Loucy (cell line): ENCODE data around the gene NUP205.
A peak's percentile ranks its signal among the peaks of the same experiment; 100 is the strongest.

ENCODE experiments used
- H2AFZ ChIP-seq: fragments of 200-600 bp; sonication (generic); 2 replicates; pipeline ENCODE4 v1.6.0; 2016; ENCODE audit warnings: antibody characterized with exemption, mild to moderate bottlenecking, low read length, moderate library complexity
- H3F3A ChIP-seq: fragments of 200-600 bp; 2 replicates; pipeline ENCODE4 v1.6.0; 2016; ENCODE audit warnings: antibody characterized with exemption, low read depth, mild to moderate bottlenecking
- H3K27me3 ChIP-seq: fragments of 200-600 bp; sonication (generic); 2 replicates; pipeline ENCODE4 v1.6.1; 2014; ENCODE audit warnings: low read length, mild to moderate bottlenecking; ENCODE audit not compliant: insufficient read depth, poor library complexity, severe bottlenecking
- H3K36me3 ChIP-seq: fragments of 200-600 bp; sonication (generic); 2 replicates; pipeline ENCODE4 v1.6.1; 2016; ENCODE audit warnings: low read length; ENCODE audit not compliant: insufficient read depth
- H3K4me1 ChIP-seq: fragments of 200-600 bp; sonication (generic); 2 replicates; pipeline ENCODE4 v1.5.1; 2014; ENCODE audit warnings: low read length, mild to moderate bottlenecking; ENCODE audit not compliant: insufficient read depth, poor library complexity, severe bottlenecking
- H3K4me2 ChIP-seq: fragments of 200-600 bp; sonication (generic); 2 replicates; pipeline ENCODE4 v1.6.0; 2014; ENCODE audit warnings: antibody characterized with exemption, low read length, low read depth, mild to moderate bottlenecking; ENCODE audit not compliant: poor library complexity, severe bottlenecking
- H3K4me3 ChIP-seq: fragments of 200-600 bp; sonication (generic); 2 replicates; pipeline ENCODE4 v1.5.1; 2014; ENCODE audit warnings: low read length, mild to moderate bottlenecking, mixed read lengths; ENCODE audit not compliant: poor library complexity, severe bottlenecking
- H3K79me2 ChIP-seq: fragments of 200-600 bp; sonication (generic); 2 replicates; pipeline ENCODE4 v1.6.1; 2014; ENCODE audit warnings: low read length; ENCODE audit not compliant: insufficient read depth
- H3K9ac ChIP-seq: fragments of 200-600 bp; sonication (generic); 2 replicates; pipeline ENCODE4 v1.6.0; 2014; ENCODE audit warnings: mild to moderate bottlenecking, low read depth, low read length, moderate library complexity; ENCODE audit not compliant: poor library complexity, severe bottlenecking
- H3K9me2 ChIP-seq: fragments of 200-600 bp; sonication (generic); replicated peaks from 2 replicates; pipeline ENCODE4 v1.6.1; 2016; ENCODE audit warnings: low read depth, low read length, mixed read lengths
- H3K9me3 ChIP-seq: fragments of 200-600 bp; sonication (generic); 2 replicates; pipeline ENCODE4 v1.6.1; 2014; ENCODE audit warnings: mild to moderate bottlenecking, antibody characterized with exemption, low read length, low read depth; ENCODE audit not compliant: insufficient read depth
- H4K20me1 ChIP-seq: fragments of 200-600 bp; sonication (generic); 2 replicates; pipeline ENCODE4 v1.6.0; 2014; ENCODE audit warnings: antibody characterized with exemption, low read length, mild to moderate bottlenecking; ENCODE audit not compliant: insufficient read depth, poor library complexity, severe bottlenecking
- EZH2phosphoT487 ChIP-seq: fragments of 200-600 bp; IDR thresholded peaks from 2 replicates; pipeline ENCODE4 v1.6.1; 2018; ENCODE audit warnings: antibody characterized with exemption, mild to moderate bottlenecking, moderate library complexity, borderline replicate concordance
- TF ChIP-seq, protein P1 (sequence below): fragments of 200-600 bp; sonication (generic); conservative IDR thresholded peaks from 2 replicates; pipeline ENCODE4 v1.5.1; 2014; ENCODE audit warnings: mild to moderate bottlenecking, antibody characterized with exemption, low read length

Gene NUP205

GRCh38 chr7:135669774-135670173, 112.1 kb downstream of the NUP205 start:
- no peak overlapping the region for H3K4me3 ChIP-seq
- peaks cover 8% of the 10 kb centered on the region for H4K20me1 ChIP-seq
- no peaks in the 10 kb centered on the region for H3F3A ChIP-seq
- no peaks in the 10 kb centered on the region for H3K9me3 ChIP-seq
- no peak overlapping the region for H3K9ac ChIP-seq
- TF ChIP-seq EZH2phosphoT487: no peak
- TF ChIP-seq, protein P1, sequence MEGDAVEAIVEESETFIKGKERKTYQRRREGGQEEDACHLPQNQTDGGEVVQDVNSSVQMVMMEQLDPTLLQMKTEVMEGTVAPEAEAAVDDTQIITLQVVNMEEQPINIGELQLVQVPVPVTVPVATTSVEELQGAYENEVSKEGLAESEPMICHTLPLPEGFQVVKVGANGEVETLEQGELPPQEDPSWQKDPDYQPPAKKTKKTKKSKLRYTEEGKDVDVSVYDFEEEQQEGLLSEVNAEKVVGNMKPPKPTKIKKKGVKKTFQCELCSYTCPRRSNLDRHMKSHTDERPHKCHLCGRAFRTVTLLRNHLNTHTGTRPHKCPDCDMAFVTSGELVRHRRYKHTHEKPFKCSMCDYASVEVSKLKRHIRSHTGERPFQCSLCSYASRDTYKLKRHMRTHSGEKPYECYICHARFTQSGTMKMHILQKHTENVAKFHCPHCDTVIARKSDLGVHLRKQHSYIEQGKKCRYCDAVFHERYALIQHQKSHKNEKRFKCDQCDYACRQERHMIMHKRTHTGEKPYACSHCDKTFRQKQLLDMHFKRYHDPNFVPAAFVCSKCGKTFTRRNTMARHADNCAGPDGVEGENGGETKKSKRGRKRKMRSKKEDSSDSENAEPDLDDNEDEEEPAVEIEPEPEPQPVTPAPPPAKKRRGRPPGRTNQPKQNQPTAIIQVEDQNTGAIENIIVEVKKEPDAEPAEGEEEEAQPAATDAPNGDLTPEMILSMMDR: no peak
- peak overlapping the region; percentile 7 for H3K4me2 ChIP-seq
- no peaks in the 10 kb centered on the region for H3K9me2 ChIP-seq
- H2AFZ ChIP-seq: no peak overlapping the region
- H3K4me1 ChIP-seq: peaks cover 4% of the 10 kb centered on the region
- H3K27me3 ChIP-seq: no peaks in the 10 kb centered on the region
- H3K79me2 ChIP-seq: peaks cover 59% of the 10 kb centered on the region
- peaks cover 21% of the 10 kb centered on the region; the same call in 1 of the 2 replicates for H3K36me3 ChIP-seq

DNA sequence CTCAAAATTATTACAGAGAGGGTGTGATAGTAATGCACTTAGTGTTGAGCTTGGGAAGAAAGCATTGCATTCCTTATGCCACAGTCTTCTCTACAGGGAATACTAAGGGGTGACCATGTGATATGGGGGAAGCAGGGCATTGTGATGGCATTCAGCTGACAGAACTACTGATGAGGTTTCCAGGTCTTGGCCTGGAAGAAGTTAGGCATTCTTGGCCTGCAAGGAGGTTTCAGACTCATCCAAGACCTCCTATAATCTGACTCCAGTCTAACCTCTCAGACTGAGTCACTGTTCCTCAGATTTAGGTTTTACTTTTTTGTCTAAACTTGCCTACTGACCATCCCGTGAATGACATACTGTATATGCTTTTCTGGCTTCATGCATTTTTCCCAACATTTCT, 112.5 kb downstream of the NUP205 start:
- Histone ChIP-seq H3F3A (no peaks in the 10 kb centered on the region), H3K9me3 (no peaks in the 10 kb centered on the region), H3K27me3 (no peaks in the 10 kb centered on the region), H2AFZ (no peak overlapping the region), H3K4me1 (no peaks in the 10 kb centered on the region), H3K4me3 (no peak overlapping the region), H3K79me2 (peaks cover 55% of the 10 kb centered on the region), H3K9me2 (no peaks in the 10 kb centered on the region), H3K36me3 (peaks cover 23% of the 10 kb centered on the region; the same call in 1 of the 2 replicates), H4K20me1 (peaks cover 4% of the 10 kb centered on the region), H3K9ac (no peak overlapping the region), H3K4me2 (peak overlapping the region; percentile 7)
- no peak for TF ChIP-seq EZH2phosphoT487
- TF ChIP-seq, protein P1: no peak

DNA sequence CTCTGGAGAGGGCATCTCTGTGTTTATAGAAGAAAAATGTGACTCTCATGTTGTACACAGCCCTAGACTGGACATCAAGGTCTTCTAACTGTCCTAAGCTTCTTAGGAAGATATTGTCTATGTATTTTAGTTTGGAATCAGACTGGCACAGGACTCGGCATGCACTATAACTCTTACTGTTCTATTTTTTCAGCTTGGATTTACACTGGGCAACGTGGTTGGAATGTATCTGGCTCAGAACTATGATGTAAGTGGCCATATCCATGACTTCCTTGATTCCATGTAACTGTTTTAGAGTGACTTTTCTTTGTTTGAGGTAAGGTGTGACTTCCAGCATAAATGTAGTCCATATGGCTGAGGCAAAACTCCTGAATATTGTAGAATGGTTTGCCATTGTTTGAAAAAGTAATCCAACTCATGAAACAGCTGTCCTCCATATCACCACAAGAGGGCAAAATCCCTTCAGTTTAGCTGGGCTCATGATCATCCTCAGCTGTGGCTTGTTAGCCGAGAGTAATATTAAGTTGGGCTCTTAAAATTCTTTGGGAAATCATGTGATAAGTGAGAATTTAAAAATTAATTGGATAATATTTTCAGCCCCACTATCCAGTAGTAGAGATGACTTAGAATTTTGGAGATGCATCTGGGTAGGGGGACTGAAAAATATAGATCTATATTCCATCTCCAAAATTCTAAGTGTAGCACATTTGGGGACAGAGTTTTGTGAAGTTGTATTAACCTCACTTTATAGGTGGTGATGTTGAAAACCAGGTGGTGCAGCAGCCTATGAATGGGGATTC, 115.0 kb downstream of the NUP205 start:
- Histone ChIP-seq H3K4me2 (no peak overlapping the region), H4K20me1 (peaks cover 3% of the 10 kb centered on the region), H3K4me1 (no peaks in the 10 kb centered on the region), H3K9me3 (no peaks in the 10 kb centered on the region), H3K4me3 (no peak overlapping the region), H3K79me2 (peaks cover 33% of the 10 kb centered on the region), H2AFZ (no peak overlapping the region), H3K9me2 (no peaks in the 10 kb centered on the region), H3F3A (no peaks in the 10 kb centered on the region), H3K27me3 (no peaks in the 10 kb centered on the region), H3K9ac (no peak overlapping the region), H3K36me3 (peaks cover 40% of the 10 kb centered on the region; the same call in 1 of the 2 replicates)
- no peak for TF ChIP-seq EZH2phosphoT487
- TF ChIP-seq, protein P1: peak; percentile 88
